Stimulated activated naive CD8-positive, alpha-beta T cell treated with anti-CD3 and anti-CD28 coated beads, Interleukin-15, Interleukin-2, amounts not matched to agents 100 U/mL and 50 U/mL, for 24 hours (primary cell): ENCODE results near the gene ABI1.
A peak's percentile ranks its signal among the peaks of the same experiment; 100 is the strongest.
"Not testable (repeated sequence)": the region's sequence is repeated elsewhere in the genome, so short reads cannot be mapped to it uniquely, and the experiment has no call there.

Experiments
- ATAC-seq: fragments of 150-1000 bp; cut with Tn5 transposase; one replicate; pipeline ENCODE4 v1.10.0; 2021
- DNase-seq: peaks from one replicate; pipeline ENCODE4 v3.0.0; 2021

ABI1 gene

GRCh38 chr10:26804418-26805393 lies 56.1 kb downstream of the ABI1 start:
- DNase-seq (no peak), ATAC-seq (peak; percentile 49)

GRCh38 chr10:26803849-26804248 lies 56.9 kb downstream of the ABI1 start:
- ATAC-seq (no peak), DNase-seq (no peak)

- no peak for ATAC-seq
- no peak for DNase-seq
These were observed 58.2 kb downstream of the ABI1 start for GRCh38 chr10:26802527-26802926.

DNA sequence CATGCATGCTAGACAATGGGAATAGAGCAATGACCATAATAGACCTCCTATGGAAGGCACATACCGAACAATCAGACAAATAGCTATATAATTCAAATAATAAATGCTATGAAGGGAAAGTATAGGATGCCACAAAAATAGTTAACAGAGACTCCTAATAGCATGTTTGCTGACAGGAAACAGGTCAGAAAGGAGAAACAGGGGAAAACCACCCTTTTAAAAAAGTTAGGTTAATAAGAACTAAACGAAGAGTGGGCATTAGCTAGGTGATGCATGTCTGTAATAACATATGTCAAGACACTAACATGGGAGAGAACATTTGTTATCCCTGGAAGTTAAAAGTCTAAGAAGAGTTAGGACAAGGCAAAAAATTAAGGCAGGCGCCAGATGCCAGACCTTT lies 58.9 kb downstream of the ABI1 start:
- DNase-seq (no peak), ATAC-seq (no peak)

GRCh38 chr10:26801274-26801673 lies 59.5 kb downstream of the ABI1 start:
- no peak for DNase-seq
- ATAC-seq = no peak

DNA sequence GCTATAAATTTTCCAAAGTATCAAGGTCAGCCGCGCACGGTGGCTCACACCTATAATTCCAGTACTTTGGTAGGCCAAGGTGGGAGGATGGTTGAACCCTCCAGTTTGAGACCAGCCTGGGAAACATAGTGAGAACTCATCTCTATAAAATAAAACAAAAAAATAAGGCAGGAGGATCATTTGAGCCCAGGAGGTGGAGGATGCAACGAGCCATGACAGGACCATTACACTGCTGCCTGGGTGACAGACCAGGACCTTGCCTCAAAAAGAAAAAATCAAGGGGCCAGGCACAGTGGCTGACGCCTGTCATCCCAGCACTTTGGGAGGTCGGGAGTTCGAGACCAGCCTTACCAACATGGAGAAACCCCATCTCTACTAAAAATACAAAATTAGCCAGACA lies 60.3 kb downstream of the ABI1 start:
- no peak for ATAC-seq
- DNase-seq = no peak

- ATAC-seq (no peak), DNase-seq (no peak)
These were observed 61.4 kb downstream of the ABI1 start for GRCh38 chr10:26799342-26799741.

DNA sequence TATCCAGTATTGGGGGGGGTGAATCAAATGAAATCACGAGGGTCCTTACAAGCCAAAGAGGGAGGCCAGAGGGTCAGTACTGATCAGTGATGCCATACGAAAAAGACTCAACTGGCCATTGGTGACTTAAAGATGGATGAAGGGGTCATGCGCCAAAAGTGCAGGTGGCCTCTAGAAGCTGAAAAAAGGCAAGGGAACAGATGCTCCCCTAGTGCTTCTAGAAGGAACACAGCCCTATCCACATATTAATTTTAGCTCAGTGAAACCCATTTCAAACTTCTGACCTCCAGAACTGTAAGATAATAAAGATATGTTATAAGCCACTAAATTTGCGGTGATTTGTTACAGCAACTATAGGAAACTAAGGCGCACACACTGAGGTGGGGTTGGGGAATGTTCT lies 62.5 kb downstream of the ABI1 start:
- no peak for DNase-seq
- no peak for ATAC-seq

DNA sequence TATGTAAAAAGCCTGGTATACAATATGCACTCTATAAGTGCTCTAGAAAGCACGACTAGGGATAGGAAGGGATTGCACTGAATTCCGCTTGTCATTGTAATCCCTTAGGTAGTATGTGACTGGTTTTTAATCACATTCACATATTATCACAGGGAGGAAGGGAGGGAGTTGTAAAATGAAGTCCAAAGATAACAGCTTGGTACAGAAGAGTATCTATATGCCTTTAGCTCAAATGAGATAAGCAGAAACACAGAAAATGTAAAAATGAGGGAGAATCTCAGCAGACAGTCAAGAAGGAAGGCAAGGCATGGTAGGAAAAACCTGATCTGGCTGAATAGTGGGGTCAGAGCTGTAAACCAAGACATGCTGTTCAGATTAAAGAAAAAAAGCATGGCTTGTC lies 63.4 kb downstream of the ABI1 start:
- ATAC-seq (no peak), DNase-seq (no peak)

- ATAC-seq = no peak
These were observed 67.8 kb downstream of the ABI1 start for GRCh38 chr10:26792758-26793495.

DNA sequence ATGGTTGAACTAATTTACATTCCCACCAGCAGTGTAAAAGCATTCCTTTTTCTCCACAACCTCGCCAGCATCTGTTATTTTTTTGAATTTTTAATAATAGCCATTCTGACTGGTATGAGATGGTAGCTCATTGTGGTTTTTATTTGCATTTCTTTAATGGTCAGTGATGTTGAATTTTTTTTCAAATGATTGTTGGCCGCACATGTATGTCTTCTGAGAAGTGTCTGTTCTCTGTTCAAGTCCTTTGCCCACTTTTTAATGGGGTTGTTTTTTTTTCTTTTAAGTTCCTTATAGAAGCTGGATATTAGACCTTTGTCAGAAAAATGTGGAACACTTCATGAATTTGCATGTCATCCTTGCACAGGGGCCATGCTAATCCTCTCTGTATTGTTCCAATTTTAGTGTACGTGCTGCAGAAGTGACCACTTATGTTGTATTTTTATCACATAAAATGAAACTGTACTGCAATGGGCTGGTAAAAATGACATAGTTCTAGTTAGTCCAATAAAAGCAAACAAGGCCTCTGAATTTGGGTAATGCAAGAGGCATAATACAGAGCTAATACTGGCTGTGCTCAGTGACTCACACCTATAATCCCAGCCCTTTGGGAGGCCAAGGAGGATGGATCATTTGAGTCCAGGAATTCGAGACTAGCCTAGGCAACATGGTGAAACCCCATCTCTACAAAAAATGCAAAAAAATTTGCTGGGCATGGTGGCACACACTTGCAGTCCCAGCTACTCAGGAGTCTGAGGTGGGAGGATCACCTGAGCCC lies 70.3 kb downstream of the ABI1 start:
- DNase-seq (no peak), ATAC-seq (no peak)

More at GRCh38 chr10:26792758-26793495, 67.8 kb downstream of the ABI1 start:
- DNase-seq = no peak

- ATAC-seq, DNase-seq: not testable (repeated sequence)
These were observed 71.0 kb downstream of the ABI1 start for GRCh38 chr10:26789779-26790178.

- ATAC-seq = no peak
- no peak for DNase-seq
These were observed 73.4 kb downstream of the ABI1 start for GRCh38 chr10:26787362-26787761.

- DNase-seq (peak; percentile 16), ATAC-seq (peak; percentile 63)
These were observed 79.0 kb downstream of the ABI1 start for GRCh38 chr10:26781797-26782196.

DNA sequence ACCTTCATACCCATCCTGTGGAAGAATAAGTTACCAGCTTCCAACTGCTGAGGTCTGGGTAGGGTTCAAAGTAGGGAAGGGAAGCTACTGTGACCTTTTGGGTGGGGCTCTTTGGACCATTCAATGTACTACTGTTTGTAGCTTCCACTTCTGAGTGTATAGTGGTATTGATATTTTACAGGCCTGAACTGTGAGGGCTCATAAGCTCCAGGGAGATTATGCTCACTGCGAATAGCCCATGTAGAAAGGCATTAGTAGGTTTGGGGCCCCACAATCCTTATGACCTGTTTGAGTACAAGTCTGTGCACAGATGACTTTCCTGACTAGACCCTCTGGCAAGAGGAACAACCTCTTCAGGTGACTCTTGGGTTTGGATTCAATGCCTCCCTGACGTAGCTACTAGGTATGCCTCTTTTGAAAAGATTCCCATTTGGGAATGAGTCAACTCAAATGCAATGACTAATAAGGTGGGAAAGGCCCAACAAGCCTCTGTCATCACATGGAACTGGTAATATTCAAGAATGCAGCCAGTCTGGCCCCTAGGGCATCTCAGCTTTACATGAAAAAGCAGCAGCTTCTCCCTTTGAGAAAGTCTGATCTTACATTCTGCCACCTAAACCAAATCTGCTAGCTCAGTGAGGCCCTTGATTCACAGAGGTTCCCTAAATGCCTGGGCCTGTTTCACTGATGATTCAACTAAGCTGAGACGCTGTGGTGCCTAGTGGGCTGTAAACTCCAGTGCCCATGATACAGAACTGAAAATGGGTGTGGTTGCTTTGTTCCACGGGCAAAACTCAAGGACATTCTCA lies 79.8 kb downstream of the ABI1 start:
- peak; percentile 31 for DNase-seq
- peak; percentile 87 for ATAC-seq

GRCh38 chr10:26780106-26780792 lies 80.5 kb downstream of the ABI1 start:
- ATAC-seq (no peak), DNase-seq (no peak)

GRCh38 chr10:26779176-26779860 lies 81.4 kb downstream of the ABI1 start:
- ATAC-seq (no peak), DNase-seq (no peak)

DNA sequence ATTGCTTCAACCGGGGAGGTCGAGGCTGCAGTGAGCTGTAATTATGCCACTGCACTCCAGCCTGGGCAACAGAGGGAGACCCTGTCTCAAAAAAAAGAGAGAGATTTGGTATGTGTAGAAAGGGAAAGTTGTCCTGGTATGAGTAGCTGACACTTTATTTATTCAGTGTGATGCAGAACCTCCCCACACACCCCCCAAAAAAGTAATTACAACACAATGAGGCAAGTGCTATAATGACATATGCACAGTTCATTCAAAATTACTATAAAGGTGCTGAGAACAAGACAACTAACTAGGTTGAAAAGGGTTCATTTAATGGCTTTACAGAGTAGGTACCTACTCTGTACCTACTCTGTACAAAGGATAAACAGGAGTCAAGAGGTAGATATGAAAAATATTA lies 83.1 kb downstream of the ABI1 start:
- DNase-seq (no peak), ATAC-seq (no peak)

DNA sequence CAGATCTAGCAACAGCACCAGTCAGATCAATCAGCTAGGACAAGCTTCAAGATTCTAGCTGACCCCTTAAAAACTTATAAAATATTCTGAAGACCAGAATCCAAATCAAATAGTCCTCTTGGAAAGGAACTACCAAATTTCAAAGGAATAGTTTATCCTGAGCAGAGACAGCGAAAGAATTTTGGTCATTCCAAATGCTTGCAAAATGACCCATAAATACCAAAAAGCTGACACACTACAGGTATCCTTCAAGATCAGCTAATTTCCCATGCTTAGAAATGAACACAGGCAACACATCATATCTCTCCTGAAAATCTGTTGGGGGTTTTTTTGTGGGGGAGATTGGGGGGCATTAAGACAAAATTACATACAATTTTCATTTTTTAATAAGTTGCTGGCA lies 84.5 kb downstream of the ABI1 start:
- DNase-seq = no peak
- ATAC-seq = no peak

GRCh38 chr10:26773633-26774032 lies 87.1 kb downstream of the ABI1 start:
- DNase-seq (no peak), ATAC-seq (no peak)
